GM12864 (cell line): ENCODE data around the gene FZR1.

Experiments
- DNase-seq: peaks from one replicate; pipeline ENCODE4 v3.0.0-alpha.2; 2011; ENCODE audit warnings: low read depth
- H3K4me3 ChIP-seq: 2 replicates; pipeline ENCODE4 v1.5.1; 2011; ENCODE audit warnings: mild to moderate bottlenecking, low read depth, low read length, control low read depth
- TF ChIP-seq, protein P1 (sequence below): IDR thresholded peaks from 2 replicates; pipeline ENCODE4 v1.5.1; 2011; ENCODE audit warnings: low read depth, mild to moderate bottlenecking, moderate library complexity, low read length, control low read depth, inconsistent platforms; ENCODE audit errors: missing control alignments

FZR1 gene

DNA sequence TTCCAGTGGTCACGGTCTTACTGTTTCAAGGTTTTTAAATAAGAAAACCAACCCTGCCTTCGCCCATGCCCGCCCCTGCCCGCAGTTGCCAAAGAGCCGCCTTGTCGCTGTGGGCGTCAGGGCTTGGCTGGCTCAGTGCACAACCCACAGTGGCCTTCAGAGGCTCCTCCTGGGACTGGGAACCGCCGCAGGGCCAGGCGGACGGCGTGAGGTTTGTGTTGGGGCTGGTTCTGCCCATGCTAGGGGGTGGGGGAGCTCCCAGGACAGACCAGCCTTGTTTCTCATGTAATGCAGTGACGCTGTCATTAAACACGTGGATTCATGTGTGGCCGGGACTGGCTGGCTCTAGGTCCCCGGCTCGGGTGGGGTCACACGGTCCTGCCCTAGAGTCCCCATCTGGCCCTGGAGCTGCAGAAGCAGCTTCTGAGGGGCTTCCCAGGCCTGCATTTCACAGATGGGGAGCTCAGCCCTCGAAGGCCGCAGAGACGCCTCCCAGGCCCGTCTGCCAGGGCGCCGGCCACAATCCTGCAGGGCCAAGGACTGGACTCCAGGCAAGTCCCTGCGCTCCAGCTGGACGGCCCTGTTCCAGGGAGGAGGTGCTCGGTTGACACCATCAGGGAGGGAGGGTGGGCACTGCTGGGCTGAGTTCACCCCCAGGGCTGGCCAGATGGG is 30.5 kb downstream of the FZR1 start:
- TF ChIP-seq, protein P1, sequence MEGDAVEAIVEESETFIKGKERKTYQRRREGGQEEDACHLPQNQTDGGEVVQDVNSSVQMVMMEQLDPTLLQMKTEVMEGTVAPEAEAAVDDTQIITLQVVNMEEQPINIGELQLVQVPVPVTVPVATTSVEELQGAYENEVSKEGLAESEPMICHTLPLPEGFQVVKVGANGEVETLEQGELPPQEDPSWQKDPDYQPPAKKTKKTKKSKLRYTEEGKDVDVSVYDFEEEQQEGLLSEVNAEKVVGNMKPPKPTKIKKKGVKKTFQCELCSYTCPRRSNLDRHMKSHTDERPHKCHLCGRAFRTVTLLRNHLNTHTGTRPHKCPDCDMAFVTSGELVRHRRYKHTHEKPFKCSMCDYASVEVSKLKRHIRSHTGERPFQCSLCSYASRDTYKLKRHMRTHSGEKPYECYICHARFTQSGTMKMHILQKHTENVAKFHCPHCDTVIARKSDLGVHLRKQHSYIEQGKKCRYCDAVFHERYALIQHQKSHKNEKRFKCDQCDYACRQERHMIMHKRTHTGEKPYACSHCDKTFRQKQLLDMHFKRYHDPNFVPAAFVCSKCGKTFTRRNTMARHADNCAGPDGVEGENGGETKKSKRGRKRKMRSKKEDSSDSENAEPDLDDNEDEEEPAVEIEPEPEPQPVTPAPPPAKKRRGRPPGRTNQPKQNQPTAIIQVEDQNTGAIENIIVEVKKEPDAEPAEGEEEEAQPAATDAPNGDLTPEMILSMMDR = no peak
- H3K4me3 ChIP-seq = no peak overlapping the region
- no peak for DNase-seq

DNA sequence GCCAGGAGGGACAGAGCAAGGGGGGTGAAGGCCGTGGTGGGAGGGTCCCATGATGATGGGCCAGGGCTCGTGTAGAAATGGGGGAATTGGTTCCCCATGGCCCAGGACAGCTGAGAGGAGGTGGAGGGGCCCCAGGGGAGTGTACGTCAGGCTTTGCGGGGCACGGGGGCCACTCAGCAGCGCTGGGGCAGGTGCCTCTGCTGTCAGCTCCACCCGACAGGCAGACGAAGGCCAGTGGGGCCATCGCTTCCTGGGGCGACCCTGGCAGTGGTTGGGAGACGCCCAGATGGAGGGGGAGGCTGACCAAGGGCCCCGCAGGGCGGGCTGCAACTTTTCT is 31.0 kb downstream of the FZR1 start:
- no peak overlapping the region for H3K4me3 ChIP-seq
- TF ChIP-seq, protein P1 = no peak
- no peak for DNase-seq

DNA sequence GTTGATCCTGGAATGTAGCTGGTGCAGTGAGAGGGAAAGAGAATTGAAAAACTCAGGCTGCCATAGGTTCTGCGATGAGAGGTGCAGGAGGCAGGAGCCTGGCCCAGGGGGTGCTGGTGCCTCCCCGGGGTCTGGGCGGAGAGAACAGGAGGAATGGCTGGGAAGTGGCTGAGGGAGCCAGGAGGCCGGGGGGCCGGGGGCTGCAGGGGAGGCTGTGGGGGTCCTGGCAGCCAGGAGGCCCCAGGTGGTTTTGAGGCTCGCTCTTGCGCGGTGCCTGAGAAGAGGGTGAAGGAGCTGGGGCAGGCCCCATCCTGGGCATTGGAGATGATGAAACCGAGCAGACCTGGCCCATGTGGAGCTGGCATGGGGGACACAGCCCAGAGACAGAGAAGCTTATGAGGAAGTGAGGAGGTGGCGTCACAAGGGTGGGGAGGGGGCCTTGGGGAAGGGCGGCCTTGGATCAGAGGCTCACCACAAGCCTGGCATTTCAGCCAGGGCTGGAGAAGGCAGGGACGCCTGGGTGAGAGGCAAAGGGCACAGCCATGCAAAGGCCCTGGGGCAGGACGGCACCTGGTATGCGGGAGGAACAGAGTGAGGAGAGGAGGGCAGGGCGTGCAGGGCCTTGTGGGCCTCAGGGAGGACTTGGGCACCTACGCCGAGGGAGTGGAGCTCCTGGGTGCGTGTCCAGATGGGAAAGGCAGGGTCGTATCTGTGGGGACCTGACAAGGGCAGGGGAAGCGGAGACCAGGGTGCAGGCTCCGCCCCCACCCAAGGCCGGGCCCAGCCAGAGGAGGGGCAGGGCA is 31.5 kb downstream of the FZR1 start:
- DNase-seq = no peak
- TF ChIP-seq, protein P1 = no peak
- no peak overlapping the region for H3K4me3 ChIP-seq

DNA sequence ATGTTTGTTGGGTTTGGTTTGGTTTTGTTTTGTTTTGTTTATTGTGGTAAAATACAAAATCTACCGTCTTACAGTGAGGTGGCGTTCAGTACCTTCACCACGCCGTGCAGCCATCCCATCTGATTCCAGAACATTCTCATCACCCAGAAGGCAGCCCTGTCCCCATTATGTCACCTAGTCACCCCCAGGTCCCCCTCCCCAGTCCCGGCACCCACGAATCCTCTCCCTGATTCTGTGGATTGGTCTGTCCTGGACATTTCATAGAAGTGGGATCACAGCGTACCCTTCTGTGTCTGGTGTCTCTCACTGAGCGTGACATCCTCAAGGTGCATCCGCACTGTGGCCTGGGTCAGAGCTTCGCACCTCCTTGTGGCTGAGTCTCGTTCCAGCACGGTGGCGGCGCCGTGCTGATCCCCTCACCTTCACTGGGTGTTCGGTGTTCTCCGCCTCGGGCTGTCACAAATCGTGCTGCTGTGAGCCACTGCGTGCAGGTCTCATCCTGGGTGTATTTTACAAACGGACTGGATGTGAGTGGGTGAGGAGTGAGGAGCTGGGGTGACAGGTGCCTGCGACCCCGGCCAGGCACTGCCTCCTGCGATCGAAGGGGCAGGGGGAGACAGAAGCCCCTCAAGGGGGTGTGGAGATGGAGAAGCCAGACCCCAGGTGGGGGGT is 32.3 kb downstream of the FZR1 start:
- TF ChIP-seq, protein P1 = no peak
- H3K4me3 ChIP-seq = no peak overlapping the region
- DNase-seq = no peak

DNA sequence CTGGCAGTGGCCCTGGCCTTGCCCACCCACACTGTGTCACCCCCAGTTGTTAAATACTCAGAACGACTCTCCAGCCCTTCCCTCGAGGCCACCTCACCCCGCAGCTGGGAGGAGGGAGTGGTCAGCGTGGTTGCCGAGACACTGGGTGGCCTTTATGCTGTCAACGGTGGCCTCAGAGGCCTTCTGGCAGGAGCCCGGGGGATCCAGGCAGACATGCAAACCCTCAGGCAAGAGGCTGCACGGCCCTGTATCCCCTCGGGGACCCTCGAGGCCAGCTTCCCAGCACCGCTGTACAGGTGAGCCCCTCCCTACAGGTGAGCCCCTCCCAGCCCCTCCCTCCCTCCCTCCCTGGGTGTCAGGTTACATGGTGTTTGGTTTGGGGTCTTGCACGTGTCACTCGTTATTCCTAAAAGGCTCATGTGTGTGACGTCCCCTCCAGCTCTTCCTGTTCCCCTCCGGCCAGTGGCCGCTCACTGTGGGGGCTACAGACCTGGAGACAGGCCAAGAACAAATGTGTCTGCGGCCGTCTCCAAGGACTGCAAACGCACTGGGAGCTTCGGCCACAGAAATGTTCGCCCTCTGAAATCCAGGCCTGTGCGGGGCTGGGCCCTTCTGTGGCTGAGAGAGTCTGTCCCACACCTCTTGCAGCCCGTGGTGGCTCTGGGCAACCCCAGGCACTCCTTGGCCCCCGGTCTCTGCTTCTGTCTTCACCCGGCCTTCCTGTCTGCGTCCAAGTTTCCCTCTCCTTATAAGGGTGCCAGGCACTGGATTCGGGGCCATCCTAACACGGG is 33.0 kb downstream of the FZR1 start, which contains the start of gene TEKTIP1:
Gene TEKTIP1, plus strand, starts transcription at position 210 of the 791 bp plus-strand sequence. Its CDS starts 4 bp downstream, at position 214.
- H3K4me3 ChIP-seq = no peak within 1 kb of the TSS
- TF ChIP-seq, protein P1 = no peak
- no peak for DNase-seq

DNA sequence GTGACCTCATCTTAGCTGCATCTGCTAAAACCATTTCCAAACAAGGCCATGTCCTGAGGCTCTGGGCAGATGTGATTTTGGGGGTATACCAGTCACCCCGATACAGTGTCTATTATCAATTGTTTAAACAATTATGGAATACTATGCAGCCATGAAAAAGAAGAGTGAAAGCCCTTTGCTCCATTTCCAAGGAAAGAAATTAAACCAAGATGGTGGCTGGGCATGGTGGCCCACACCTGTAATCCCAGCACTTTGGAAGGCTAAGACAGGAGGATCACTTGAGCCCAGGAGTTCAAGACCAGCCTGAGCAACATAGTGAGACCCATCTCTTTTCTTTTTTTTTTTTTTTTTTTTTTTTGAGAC is 33.6 kb downstream of the FZR1 start:
- no peak overlapping the region for H3K4me3 ChIP-seq
- no peak for DNase-seq
- TF ChIP-seq, protein P1 = no peak
